Ramos (cell line): ENCODE results near the gene CWC15.
"Not testable (repeated sequence)": the region's sequence is repeated elsewhere in the genome, so short reads cannot be mapped to it uniquely, and the experiment has no call there.

Source experiments
- in situ Hi-C: fragments of 300-500 bp; cut with MboI; formaldehyde crosslinking; loops from one replicate; pipeline ENCODE4 v1.14.3; 2022; ENCODE audit warnings: low sequenced_read_pairs; ENCODE audit not compliant: unreplicated experiment

CWC15 gene

DNA sequence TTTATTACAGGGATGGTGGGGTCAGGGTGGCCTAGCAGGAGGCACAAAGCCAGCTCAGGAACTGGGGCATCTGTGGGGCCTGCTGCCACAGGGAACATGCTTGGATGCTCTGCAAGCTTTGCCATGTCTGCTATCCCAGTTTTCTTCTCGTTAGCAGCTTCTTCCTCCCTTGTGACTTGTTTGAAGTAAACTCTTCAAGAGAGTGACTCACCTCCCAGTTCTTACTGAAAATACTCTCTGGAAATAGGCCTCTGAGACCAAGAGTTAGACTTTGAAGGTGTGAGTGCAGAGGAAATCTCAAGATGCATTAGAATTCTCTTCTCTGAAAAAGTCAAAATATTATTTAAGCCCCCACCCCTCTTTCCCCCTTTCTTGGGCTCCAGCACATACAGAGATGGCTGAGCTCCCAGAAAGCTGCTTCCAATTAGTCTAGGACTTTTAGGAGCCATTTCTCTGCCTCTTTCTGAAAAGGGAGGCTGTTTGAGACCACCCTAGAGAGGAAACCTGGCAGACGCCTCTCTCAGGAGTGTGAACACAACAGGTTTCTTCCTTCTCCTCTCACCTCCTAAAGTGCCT lies 15.1 kb downstream of the CWC15 start:
- in situ Hi-C loops, result no loop called here

DNA sequence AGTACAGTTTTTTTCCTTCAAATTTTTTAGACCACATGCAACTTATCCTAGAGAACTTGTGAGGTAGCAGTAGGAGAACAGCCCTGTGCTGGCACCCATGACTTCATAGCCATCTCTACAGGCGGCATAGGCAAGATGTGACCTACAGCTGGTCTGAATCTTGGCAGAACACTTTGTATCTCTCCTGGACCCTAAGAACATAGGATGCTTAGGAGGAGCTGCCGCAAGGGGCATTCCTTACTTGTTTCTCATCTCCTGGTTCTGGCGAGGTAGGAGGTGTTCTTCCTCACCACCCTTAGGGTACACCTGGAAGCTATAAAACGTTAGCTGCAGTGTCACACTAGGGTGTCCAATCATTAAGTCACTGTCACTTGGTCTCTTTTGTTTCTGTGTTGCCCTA lies 16.4 kb downstream of the CWC15 start:
- in situ Hi-C loops, result no loop called here

DNA sequence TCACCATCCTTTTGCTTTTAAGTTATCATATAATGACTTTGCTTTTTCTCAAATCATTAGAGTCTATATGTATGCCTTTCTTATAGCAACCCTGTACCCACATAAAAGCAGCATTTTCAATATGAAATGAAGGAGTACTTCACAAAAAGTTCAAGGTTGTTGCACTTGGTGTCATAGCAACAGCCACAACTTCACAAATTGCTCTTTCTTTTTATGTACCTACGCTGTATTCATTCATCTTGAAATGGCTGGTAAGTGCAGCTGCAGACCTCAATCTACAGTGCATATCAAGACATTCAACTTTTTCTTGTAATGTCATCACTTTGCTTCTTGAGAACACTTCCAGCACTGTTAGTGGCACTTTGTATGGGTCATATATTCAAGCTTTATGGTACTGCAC lies 18.6 kb downstream of the CWC15 start:
- in situ Hi-C loops, result no loop called here

DNA sequence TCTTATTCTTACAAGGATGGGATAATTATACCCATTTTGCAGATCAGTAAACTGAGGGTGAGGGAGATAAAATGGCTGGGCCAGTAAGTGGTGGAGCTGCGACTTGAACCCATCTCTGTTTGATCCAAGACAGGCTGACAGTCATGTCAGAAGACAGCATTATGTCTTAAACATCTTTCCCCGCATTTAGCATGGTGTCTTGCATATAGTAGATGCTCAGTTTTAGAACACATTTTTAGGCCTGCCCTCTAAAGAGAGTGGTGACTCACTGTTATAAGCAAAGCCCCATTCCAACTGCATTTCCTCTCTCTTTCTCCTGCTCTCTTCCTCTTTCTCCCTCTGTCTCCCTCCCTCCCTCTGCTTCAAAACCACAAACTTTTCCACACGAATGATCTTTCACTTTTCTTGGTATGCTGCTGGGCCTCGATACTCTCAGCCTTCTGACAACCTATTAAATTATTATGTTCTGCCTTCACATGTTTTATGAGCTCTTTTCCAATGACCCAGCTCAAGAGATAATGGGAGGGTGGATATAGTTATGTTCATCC lies 25.2 kb downstream of the CWC15 start:
- in situ Hi-C loops, result no loop called here

DNA sequence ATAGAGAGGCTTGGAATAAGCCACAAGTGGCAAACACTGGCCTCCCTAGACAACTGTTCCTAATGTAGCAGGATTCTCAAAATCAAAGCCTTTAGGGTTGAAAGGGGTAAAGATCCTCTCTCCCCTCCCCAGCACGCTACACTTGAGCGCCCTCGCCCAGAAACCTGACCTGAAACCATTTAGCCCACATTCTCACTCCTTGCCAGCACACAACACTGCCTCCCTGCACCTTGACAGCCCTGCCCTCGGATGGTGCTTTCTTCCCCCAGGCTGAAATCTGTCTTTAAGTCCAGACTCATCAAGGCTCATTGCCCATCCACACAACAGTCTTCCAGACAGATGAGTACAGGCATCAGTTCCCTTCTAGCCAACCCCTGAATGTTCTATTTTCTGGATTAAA lies 26.5 kb downstream of the CWC15 start:
- in situ Hi-C loops, result no loop called here

DNA sequence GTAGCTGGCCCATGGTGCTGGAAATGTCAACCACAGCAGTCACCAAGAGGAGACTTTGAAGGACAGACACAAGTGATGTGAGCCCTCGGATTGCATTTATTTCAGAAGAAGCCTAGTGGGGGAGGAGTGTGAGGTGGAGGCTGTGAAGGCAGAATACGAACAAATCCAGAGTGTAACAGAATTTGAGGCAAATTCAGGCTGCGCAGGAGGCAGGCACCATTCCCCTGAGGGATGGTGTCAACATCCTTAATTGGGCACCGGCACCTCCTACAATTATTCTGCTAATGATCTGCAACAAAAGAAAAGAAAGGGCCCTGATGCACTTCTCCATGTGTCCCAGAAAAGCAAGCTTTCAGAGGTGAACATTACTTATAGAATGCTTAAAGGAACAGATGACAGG lies 32.2 kb downstream of the CWC15 start:
- in situ Hi-C loops, result no loop called here

DNA sequence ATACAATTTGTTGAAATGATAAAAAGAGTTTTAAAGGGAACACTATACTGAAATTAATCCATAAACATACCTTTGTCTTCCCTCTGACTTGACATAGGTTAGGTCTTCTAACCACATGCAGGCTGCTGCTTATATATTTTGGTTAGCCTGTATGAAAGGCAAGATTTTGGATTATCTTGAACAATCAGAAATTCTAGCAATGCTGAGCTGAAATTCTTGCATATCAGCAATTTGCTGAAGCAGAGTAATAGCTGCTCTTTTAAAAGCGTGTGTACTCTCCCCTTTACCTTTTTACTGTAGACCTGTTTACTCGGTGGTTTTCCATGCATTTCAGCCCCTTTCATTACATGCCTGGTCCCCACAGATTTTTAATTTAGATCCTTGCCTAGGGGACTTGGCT lies 34.0 kb downstream of the CWC15 start:
- in situ Hi-C loops, result no loop called here

DNA sequence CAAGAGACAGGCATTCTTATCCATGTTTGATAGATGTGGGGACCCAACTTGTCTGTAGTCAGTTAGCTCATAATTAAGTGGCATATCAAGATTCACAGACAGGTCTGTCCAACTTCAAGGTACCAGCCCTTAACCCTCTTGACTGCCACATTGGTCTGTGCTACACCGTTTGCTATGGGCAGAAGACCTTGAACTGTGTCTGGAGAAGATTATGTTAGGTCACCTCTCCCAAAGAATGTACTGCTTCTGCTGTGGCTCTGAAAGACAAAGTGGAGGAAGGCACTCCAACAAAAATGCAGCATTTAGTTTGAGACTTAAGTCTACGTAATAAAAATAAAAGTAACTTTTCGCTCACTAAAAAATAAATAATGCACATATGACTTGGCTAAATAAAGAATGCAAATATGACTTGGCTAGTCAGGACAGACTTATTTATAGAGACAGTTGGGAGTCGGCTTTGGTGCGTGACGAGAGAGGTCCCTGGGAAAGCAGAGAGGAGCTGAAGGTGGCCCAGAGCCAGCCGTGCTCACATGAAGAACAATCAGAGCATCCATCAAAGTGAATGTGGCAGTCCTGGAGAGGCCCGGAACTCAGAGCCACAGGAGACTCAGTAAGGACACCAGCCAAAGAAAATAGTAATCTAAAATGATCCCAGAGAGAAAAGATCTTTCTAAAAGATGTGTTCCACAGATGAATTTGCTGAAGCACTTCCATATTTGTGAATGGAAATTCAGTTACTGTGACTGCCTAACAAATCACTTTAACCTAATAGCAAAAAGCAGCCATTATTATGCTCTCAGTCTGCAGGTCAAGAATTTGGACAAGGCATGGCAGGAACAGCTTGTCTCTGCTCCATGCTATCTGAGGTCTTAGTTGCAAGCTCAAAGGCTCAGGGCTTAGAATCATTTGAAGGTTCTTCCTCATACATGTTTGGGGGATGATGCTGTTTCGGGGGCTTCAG lies 35.0 kb downstream of the CWC15 start:
- in situ Hi-C loops, result no loop called here

DNA sequence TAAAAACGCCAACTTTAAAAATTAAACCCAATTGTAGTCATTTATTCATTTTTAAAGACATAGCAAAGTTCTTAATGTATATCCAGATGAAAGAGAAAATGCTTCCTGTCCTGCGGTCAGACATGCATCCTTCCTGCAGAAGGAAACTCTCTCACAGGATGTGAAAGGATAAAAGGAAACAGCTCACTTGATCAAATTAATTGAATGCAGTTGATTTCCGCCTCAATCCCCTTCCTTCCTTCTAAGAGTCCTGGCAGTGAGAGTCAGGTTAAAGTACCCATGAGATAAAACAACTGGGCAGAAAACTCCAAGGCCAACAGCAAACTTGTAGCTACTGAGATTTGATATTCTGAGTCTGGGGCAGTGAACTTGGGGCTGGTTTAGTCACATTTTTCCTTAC lies 38.5 kb downstream of the CWC15 start:
- in situ Hi-C loops, result no loop called here

DNA sequence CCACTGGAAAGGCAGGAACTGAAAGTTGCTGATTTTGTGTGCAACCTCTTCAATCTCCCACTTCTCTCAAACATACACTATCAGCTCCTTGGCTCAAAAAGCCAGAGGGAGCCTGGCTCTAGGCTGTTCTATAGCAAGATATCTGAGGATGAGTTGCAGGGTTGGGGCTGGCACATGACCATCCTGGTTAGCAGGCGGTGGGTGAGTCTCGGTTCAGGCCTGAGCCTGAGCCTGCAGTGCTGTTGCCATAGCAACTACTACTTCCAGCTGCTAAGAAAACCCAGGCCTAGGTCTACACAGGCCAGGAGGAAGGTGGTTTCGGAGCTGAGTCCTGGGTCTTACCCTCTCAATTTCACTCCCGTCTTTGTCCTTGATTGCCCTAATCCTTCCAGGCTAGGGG lies 39.0 kb downstream of the CWC15 start:
- in situ Hi-C loops, result no loop called here

DNA sequence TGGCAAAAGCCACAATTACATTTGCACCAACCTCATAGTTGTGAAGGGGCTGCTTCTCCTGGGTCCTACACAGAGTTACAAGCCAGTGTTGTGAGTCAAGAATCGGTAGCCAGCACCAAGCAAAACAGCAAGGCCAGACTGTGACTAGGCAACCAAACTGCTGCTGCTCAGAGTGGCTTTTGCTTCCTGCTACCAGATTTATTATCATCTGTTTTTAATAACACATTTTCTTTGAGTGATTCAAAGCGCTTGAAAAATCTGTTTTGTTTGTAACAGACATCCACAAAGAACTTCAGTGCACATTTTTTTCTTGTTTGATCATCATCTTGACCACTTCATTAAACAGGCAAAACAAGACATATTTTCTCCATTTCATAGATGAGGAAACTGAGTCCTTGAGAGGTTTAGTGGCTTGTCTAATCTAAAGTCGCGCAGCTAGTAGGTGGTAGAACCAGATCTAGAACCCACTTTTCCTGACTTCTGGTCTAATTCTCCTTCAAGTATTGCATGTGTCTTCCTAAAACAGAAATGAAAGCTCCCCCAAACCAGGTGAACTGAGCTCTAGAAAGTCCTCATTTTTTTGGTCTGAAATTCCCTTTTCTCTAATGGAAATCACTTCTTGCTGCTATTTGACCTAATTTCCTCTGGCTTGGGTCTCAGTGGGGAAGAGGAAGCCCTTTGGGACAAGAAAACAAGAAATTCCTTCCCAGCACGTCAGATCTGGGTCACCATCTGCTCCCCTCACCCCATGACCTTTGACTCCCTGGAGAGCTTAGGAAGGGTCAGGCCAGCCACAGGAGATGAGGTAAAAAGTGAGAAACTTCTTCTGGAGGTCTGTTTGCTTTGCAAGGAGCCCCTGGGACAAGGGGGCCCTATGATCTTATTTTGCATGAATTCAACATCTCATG lies 39.9 kb downstream of the CWC15 start:
- in situ Hi-C loops, result no loop called here

DNA sequence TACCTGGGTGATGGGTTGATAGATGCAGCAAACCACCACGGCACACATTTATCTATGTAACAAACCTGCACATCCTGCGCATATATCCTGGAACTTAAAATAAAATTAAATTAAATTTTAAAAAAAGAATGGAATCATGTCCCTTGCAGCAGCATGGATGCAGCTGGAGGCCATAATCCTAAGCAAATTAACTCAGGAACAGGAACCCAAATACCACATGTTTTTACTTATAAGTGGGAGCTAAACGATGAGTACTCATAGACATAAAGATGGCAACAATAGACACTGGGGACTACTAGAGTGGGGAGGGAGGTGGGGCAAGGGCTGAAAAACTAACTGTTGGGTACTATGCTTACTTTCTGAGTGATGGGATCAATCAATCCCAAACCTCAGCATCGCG lies 40.9 kb downstream of the CWC15 start:
- in situ Hi-C loops, result no loop called here

DNA sequence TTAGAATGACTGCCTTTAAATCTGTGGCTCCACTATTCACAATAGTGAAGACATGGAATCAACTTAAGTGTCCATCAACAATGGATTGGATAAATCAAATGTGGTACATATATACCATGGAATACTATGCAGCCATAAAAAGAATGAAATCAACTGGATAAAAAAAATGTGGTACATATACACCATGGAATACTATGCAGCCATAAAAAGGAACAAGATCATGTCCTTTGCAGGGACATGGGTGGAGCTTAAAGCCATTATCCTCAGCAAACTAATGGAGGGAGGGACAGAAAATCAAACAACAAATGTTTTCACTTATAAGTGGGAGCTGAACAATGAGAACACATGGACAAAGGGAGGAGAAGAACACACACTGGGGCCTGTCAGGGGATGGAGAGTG lies 41.3 kb downstream of the CWC15 start:
- in situ Hi-C loops, result not testable (repeated sequence)

DNA sequence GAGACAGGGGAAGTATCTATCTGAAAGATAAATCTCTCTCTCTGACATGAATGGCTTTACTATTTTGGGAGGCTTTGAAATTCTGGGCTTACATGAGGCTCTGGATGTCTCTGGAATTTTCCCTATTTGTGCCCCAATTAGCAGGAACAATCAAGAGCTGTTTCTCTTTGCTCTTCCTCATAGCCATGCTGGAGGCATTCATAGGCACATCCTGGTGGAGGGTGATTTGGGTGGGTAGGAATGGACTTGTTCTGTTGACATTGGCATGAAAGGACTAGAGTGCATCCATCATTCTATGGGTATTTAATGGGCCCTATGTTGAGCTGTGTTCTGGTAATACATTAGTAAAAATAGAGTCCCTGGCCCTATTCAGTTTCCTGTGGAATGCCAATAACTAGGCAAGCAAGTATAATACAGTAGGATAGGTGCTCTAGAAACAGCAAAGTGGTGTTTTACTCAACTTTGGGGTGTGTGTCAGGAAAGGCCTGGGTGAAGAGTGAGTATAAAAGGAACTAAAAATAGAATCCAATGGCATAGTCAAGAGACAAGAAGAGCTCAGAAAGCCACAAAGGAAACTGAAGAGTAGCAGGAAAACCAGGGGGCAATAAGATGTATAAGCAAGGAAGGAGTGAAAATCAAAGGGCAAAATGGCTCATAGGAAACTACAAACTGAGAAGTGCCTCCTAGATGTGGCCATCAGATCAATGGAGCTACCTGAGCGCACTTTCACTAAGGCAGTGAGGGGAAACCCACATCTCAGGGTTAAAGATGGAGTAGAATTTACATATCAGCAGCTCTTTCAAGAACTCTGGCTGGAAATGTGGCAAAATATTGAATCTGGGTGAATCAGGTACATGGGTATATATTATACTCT lies 45.0 kb downstream of the CWC15 start:
- in situ Hi-C loops, result no loop called here

DNA sequence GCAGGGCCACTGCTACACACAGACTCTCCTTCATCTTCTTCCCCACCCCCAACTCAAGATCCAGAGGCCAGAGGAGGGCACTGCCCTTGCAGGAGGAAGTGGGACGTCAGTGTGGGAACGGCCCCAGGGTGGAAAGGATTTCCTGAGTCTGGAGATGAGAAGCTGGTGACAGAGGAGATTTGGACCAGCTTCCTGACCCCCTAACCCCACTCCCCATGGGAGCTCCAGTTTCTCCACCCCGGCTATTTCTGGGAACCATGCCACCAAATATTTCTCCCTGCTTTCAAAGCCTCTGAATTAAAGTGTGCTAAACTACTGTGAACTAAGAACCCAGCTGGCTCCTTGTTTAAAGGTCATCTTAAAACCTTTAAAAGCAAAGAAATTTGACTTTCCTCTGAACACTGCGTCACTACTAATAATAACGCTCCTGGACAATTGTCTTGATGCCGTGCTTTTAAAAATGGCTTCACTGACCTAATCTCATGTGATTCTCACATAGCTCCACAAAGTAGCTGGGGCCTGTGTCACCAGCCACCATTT lies 46.6 kb downstream of the CWC15 start:
- in situ Hi-C loops, result no loop called here

DNA sequence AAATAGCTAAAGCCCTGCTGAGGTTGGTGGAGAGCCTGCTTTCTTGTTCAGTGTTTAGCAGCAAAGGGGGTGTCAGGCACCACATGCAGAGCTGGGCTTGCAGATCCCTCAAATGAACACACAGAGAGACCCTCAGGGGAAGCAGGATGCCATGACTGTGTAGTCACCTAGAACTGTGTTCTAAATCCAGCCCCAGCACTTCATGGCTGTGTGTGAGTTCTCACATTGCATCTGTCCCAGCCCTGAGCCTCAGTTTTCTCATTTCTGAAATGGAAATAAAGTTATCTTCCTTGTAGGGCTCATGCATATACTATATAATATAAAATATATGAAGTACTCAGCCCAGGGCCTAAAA lies 47.1 kb downstream of the CWC15 start:
- in situ Hi-C loops, result no loop called here

DNA sequence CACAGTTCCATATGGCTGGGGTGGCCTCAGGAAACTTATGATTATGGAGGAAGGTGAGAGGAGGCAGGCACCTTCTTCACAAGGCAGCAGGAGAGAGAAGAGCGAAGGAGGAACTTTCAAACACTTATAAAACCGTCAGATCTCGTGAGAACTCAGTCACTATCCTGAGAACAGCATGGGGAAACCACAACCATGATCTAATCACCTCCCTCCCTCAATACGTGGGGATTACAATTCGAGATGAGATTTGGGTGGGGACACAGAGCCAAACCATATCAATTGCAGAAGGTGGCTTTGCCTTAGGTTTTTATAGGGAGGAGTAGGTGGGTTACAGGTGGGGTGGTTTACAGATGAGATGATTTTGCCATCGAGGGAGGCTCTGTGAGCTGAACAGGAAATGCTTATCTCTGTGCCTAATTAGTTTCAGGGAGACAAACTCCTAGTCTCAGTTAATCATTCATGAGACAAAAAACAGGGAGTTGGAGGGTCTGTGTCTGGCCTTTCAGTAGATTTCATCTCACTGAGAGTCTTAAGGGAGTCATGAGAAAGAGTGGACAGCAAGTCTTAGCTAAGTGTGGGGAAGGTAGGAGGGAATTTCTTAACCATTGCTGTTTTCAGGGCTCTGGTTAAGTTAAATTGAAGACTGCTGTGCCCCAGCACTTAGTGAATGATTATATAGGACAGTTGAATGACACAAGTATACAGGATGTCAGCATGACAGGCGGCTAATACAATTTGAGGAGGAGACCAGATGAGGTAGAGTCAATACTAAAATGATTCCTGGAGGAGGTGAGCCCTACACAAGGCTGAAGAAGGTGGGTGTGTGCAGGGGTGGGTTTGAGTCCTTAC lies 47.7 kb downstream of the CWC15 start:
- in situ Hi-C loops, result no loop called here

DNA sequence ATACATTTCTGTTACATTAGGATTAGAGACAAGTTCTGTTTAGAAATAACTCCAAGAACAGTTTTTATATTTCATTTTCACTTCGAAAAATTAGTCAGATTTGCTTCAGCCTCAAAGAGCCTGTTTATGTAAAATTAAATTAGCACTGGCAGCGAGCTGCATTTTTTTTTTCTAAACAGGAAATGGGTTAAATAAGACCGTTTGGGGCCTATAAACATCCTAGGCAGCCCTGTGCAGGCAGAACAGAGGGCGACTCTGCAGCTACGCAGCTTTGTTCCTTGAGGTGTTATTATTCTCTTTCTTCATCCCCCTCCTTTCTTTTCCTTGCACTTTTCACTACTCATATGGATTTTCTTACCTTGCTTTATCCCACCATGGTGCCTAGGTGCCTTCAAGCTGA lies 48.7 kb downstream of the CWC15 start:
- in situ Hi-C loops, result no loop called here

DNA sequence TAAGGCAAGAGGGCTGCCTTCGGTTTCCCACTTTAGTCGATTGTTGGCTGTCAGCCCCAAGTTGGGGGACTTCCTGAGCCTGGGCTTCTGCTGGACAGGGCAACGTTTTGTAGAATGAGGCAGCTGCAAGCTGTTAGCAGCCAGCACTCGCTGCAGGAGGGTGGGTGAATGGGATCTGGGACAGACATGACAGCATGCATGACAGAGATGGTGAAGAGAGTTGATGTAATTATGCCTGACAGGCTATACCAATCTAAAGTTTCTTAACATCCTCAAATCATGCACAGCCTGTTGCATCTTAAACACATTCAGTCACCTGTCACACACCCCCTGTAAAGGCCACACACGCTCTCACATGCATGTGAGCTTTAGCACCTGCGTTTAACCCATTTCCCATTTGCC lies 49.2 kb downstream of the CWC15 start:
- in situ Hi-C loops, result no loop called here
